SK-N-SH (cell line): ENCODE data around the gene RRN3. TPM values are rescaled to one million over a fixed set of nuclear protein-coding genes. Genes with fewer than 3 reads are reported as not detected.
"Not testable (repeated sequence)": the region's sequence is repeated elsewhere in the genome, so short reads cannot be mapped to it uniquely, and the experiment has no call there.

Experiments used
- CTCF ChIA-PET: fragments of 300-600, 350-600 bp; formaldehyde crosslinking; extraction: SDS; loops from one replicate; lab custom pipeline; 2021; lab: Yijun Ruan, JAX
- POLR2A ChIA-PET: fragments of 350-600 bp; sonication (Branson Sonifier 250); formaldehyde crosslinking; extraction: SDS; loops from one replicate; lab custom pipeline; 2020; ENCODE audit warnings: antibody characterized with exemption, inconsistent platforms; lab: Yijun Ruan, JAX
- DNase-seq: peaks from one replicate; pipeline ENCODE4 v3.0.0; 2012
- H2AFZ ChIP-seq: fragments of 200-600 bp; sonication (generic); 2 replicates; pipeline ENCODE4 v1.8.1; 2016; ENCODE audit warnings: antibody characterized with exemption, mild to moderate bottlenecking, low read depth
- H3F3A ChIP-seq: fragments of 200-600 bp; sonication (generic); replicated peaks from 2 replicates; pipeline ENCODE3; 2016; ENCODE audit warnings: antibody characterized with exemption, mild to moderate bottlenecking; ENCODE audit not compliant: insufficient read depth
- H3K27ac ChIP-seq, 2 experiments: fragments of 200-500 bp in 1 of 2; fragments of 200-600 bp in 1 of 2; sonication (Bioruptor generic) in 1 of 2; sonication (generic), shearing (Covaris generic) in 1 of 2; 2 replicates each; pipeline versions ENCODE4 v1.5.1 to v1.6.1; 2014 to 2016; ENCODE audit warnings: low read depth in 2 of 2, inconsistent platforms in 1 of 2, low read length in 1 of 2, mild to moderate bottlenecking in 1 of 2, mixed read lengths in 1 of 2
- H3K27me3 ChIP-seq: fragments of 200-600 bp; sonication (generic), shearing (Covaris generic); 2 replicates; pipeline ENCODE4 v1.6.1; 2016; ENCODE audit warnings: mixed run types; ENCODE audit not compliant: insufficient read depth
- H3K36me3 ChIP-seq, 2 experiments: fragments of 200-500 bp in 1 of 2; fragments of 200-600 bp in 1 of 2; sonication (Bioruptor generic) in 1 of 2; sonication (generic) in 1 of 2; replicated peaks in 1 of 2; 2 replicates each; pipeline versions ENCODE3 to v1.5.1; 2014 to 2016; ENCODE audit warnings: low read length in 1 of 2, mild to moderate bottlenecking in 1 of 2; ENCODE audit not compliant: insufficient read depth in 2 of 2, control insufficient read depth in 1 of 2
- H3K4me1 ChIP-seq, 2 experiments: fragments of 200-500 bp in 1 of 2; fragments of 200-600 bp in 1 of 2; sonication (Bioruptor generic) in 1 of 2; sonication (generic), shearing (Covaris generic) in 1 of 2; 2 replicates each; pipeline versions ENCODE4 v1.5.1 to v1.6.1; 2014 to 2016; ENCODE audit warnings: low read depth in 1 of 2, low read length in 1 of 2, mixed run types in 1 of 2; ENCODE audit not compliant: insufficient read depth in 2 of 2, control insufficient read depth in 1 of 2
- H3K4me2 ChIP-seq: fragments of 200-600 bp; sonication (generic), shearing (Covaris generic); 2 replicates; pipeline ENCODE4 v1.6.1; 2017; ENCODE audit warnings: mixed run types
- H3K4me3 ChIP-seq, 2 experiments: fragments of 200-500 bp in 1 of 2; fragments of 200-600 bp in 1 of 2; sonication (Bioruptor generic) in 1 of 2; sonication (generic), shearing (Covaris generic) in 1 of 2; 2 replicates each; pipeline versions ENCODE4 v1.5.1 to v1.8.1; 2014 to 2016; ENCODE audit warnings: low read depth in 2 of 2, inconsistent platforms in 1 of 2, low read length in 1 of 2, mild to moderate bottlenecking in 1 of 2, mixed read lengths in 1 of 2, moderate library complexity in 1 of 2
- H3K79me2 ChIP-seq: fragments of 200-600 bp; sonication (generic); 2 replicates; pipeline ENCODE4 v1.8.1; 2017; ENCODE audit warnings: mild to moderate bottlenecking; ENCODE audit not compliant: insufficient read depth
- H3K9ac ChIP-seq: fragments of 200-600 bp; sonication (generic); 2 replicates; pipeline ENCODE4 v1.6.1; 2017; ENCODE audit warnings: mixed run types
- H3K9me2 ChIP-seq: fragments of 200-600 bp; sonication (generic); 2 replicates; pipeline ENCODE4 v1.6.1; 2017; ENCODE audit warnings: mixed run types
- H3K9me3 ChIP-seq: fragments of 200-600 bp; sonication (generic); 2 replicates; pipeline ENCODE4 v1.6.1; 2017; ENCODE audit warnings: mixed run types, mild to moderate bottlenecking, moderate library complexity
- H4K20me1 ChIP-seq: fragments of 200-600 bp; sonication (generic); 2 replicates; pipeline ENCODE4 v1.6.1; 2017; ENCODE audit warnings: mild to moderate bottlenecking, mixed run types; ENCODE audit not compliant: insufficient read depth
- WGBS: methylation state at CpG from one replicate; pipeline ENCODE4 v1.1.6; 2017; ENCODE audit warnings: low lambda C conversion rate; 5-methylcytosine and 5-hydroxymethylcytosine counted together
- polyA plus RNA-seq, 3 experiments: library from polyadenylated mRNA; depleted of rRNA; stranded (reverse); fragments of >200 nt; gene quantifications; 2 replicates each; pipeline ENCODE4 v1.2.3, GENCODE V29; 2012

Gene RRN3
- polyA plus RNA-seq, 1 of the 3 experiments (the other 2 are of a cell fraction) = 21.3 TPM

DNA sequence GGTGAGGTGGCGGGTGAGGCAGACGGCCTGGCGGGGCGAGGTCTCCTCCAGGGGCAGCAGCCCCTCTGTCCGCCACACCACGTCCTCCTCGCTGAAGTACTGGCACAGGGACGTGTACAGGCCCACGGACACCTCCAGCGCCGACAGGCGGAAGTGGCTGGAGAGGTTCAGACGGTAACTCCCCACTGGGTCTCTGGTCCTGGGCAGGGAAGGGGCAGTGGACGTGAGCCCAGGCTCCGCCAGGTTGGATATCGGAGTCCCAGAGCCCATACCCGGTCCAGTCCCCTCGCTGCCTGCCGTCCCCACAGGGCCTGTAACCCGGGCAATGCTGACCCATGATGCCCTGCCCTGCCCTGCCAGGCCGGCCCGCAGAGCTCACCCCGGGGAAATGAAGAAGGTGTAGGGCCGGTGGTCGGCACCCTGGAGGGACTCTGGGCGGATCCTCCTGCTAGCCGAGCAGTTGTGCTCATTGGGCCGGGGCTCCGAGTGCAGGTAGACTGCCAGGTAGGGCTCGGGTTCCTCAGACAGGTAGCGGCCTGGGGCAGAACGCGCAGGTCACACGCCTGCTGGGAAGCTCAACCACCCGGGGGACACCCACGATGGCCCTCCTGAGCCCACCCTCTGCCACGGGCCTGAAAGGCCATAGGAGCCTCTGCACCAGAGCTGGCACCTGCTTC is 36.3 kb upstream of the RRN3 start:
- WGBS = 92% methylated on average over 5 of the region's 37 CpGs
- H3K79me2 ChIP-seq, H3K27me3 ChIP-seq, H2AFZ ChIP-seq, H3K9ac ChIP-seq, POLR2A ChIA-PET, H3K9me2 ChIP-seq, CTCF ChIA-PET, H3K4me3 ChIP-seq, H3F3A ChIP-seq, H3K4me1 ChIP-seq, H4K20me1 ChIP-seq, H3K27ac ChIP-seq, H3K4me2 ChIP-seq, H3K36me3 ChIP-seq, H3K9me3 ChIP-seq, DNase-seq: not testable (repeated sequence)

DNA sequence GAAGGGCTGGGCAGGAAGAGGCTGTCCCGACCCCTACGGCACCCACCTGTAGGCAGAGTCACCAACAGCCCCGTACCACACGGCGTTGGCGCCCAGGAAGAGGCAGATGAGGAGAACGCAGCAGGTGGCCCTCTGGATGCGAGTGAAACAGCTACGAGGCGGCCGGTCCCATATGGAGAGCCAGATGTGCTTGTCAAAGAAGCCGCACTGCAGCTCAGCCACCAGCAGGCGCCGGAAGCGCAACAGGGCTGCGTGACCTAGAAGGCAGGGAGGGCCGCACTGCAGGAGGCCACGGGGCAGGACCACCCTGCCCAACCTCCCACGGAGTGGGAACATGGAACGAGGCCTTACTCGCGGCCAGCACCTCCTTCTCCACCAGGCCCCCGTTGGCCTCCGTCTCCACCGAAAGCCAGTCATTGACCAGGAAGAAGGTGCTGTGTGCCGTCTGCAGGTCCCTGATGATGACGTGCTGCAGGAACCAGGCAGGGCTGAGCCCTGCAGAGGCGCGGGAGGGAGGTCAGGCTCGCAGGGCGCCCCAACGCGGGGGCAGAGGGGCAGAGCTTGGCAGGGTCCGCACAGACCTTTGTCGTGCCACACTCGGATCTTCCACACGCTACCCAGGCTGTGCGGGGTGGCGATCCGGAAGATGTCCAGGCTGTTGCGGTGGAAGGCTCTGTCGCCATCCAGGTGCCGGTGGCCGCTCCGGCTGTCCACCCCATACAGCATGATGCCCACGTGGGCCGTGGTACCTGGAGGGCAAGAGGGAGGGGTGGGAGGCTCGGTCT is 33.8 kb upstream of the RRN3 start:
- H3K9me2 ChIP-seq, POLR2A ChIA-PET, H3K36me3 ChIP-seq, H3F3A ChIP-seq, H3K4me1 ChIP-seq, H3K79me2 ChIP-seq, H3K27ac ChIP-seq, CTCF ChIA-PET, DNase-seq, H3K9me3 ChIP-seq, H4K20me1 ChIP-seq, H3K4me2 ChIP-seq, H3K4me3 ChIP-seq, H2AFZ ChIP-seq, H3K9ac ChIP-seq, H3K27me3 ChIP-seq: not testable (repeated sequence)
- WGBS = 95% methylated on average over 11 of the region's 48 CpGs

DNA sequence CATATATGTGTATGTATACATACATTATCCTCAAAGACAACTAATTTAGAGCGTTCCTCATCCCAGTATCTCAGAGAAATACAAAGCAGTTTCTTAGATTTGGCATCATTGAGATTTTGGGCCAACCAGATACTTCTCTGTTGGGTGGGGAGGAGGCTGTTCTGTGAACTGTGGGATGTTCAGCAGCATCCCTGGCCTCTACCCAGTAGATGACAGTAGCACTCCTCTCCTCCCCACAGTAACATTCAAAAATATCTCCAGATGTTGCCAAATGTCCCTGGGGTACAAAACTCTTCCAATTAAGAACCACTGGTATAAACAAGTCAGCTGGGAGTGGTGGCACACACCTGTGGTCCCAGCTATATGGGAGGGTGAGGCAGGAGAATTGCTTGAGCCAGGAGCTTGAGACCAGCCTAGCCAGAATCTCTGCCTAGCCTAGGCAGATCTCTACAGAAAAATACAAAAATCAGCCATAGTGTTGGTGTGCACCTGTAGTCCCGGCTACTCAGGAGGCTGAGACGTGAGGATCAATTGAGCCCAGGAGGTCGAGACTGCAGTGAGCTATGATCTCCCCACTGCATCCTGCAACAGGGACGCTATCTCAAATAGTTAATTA is 6.4 kb upstream of the RRN3 start:
- H2AFZ ChIP-seq, CTCF ChIA-PET, H3K9me2 ChIP-seq, H3K36me3 ChIP-seq, H3K9ac ChIP-seq, POLR2A ChIA-PET, H3K27ac ChIP-seq, DNase-seq, H3K4me1 ChIP-seq, H3K4me3 ChIP-seq, H3K4me2 ChIP-seq, H3F3A ChIP-seq, H3K9me3 ChIP-seq, H4K20me1 ChIP-seq, H3K79me2 ChIP-seq, H3K27me3 ChIP-seq: not testable (repeated sequence)
- 77% methylated on average over 5 of the region's 5 CpGs for WGBS

DNA sequence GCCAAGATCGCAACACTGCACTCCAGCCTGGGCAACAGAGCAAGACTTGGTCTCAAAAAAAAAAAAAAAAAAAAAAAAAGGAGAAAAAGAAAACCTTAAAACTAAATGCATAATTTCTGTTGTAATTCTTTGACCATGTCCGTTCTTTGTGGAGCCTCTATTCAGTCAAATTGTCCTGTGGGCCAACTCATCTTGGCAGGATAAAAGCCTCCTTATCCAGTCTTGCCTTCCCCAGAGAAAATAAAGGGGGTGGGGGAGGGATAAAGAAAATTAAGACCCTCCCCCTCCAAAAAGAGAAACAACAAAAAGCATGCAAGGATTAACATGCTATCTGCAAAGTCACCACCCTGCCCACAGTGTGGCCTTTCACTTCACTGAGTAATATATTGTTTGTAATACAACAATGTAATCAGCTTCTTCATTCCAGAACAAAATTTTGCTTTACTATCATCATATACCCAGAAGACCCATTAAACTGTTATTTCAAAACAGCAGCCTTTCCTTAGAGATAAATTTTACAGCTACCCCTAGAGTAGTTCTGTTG is 5.4 kb upstream of the RRN3 start:
- H3K4me3 ChIP-seq, DNase-seq, H3K9me3 ChIP-seq, H3K4me1 ChIP-seq, H3F3A ChIP-seq, H2AFZ ChIP-seq, H3K27ac ChIP-seq, CTCF ChIA-PET, H3K27me3 ChIP-seq, H3K9me2 ChIP-seq, H3K79me2 ChIP-seq, H4K20me1 ChIP-seq, POLR2A ChIA-PET, H3K9ac ChIP-seq, H3K36me3 ChIP-seq, H3K4me2 ChIP-seq: not testable (repeated sequence)
- WGBS = 92% methylated on average over 2 of the region's 2 CpGs

DNA sequence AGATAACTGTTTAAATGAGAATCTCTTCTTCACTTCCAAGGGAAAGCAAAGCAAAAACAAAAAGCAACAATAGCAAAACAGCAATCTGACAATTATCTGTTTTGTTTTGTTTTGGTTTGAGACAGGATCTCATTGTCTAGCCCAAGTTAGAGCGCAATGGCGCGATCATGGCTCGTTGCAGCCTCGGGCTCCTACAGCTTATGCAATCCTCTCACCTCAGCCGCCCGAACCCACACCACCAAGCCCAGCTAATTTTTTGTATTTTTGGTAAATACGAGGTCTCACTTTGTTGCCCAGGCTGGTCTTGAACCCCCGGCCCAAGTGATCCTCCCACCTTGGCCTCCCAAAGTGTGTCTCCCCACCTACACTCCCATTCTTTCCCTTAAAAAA is 2.5 kb upstream of the RRN3 start:
- POLR2A ChIA-PET = not testable (repeated sequence)

DNA sequence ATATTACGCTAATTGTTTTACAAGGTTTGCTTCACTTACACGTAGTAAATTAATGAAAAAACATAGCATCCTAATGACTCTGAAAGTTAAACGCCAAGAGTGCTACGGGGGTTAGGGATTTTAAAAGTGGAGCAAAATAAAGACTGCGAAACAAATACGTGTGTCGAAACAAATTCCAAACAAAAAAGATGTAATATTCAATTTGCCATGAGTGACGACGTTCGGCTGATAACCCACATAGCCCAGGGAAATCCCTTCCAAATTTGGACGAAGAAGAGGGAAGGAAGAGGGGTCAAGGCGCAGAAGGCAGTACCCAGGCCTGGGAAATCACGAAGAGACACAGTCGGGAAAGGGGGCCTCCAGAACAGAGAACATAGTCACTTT is 509 bp downstream of the RRN3 start:
- peaks cover 42% of the 10 kb centered on the region for H3K79me2 ChIP-seq
- WGBS = 3% methylated on average over 14 of the region's 14 CpGs
- DNase-seq, H4K20me1 ChIP-seq, CTCF ChIA-PET, H3K9me3 ChIP-seq, H3K9me2 ChIP-seq, H3K4me1 ChIP-seq, H3F3A ChIP-seq, H3K27me3 ChIP-seq: not testable (repeated sequence)
- H3K9ac ChIP-seq = peak overlapping the region; percentile 83
- peak overlapping the region; percentile 80 for H3K4me2 ChIP-seq
- peaks cover 8 to 18% of the 10 kb centered on the region in 2 experiments for H3K36me3 ChIP-seq
- POLR2A ChIA-PET = interaction anchor here (0.8 to 1.7 kb wide), 3 partner anchors 21 to 52 kb away, joined by 3 to 6 read pairs (median 4); partner anchors contain the start of gene NTAN1
- H3K4me3 ChIP-seq = peak overlapping the region; percentile 73 to 77
- 0 out of 2 replicates have a peak overlapping the region, but pooled peaks have one; percentile 76 for H2AFZ ChIP-seq
- peak overlapping the region; percentile 60 to 69; a peak in 3 of 4 replicates for H3K27ac ChIP-seq

More for the DNA sequence above, 2.5 kb upstream of the RRN3 start:
- WGBS = 97% methylated on average over 9 of the region's 9 CpGs
- H3K79me2 ChIP-seq = peaks cover 25% of the 10 kb centered on the region
- not testable (repeated sequence) for H3K36me3 ChIP-seq, H3K27me3 ChIP-seq, H3K9ac ChIP-seq, DNase-seq, H3F3A ChIP-seq, H3K4me2 ChIP-seq, H4K20me1 ChIP-seq, H3K9me3 ChIP-seq, H3K27ac ChIP-seq, H3K9me2 ChIP-seq, H3K4me1 ChIP-seq, H3K4me3 ChIP-seq, H2AFZ ChIP-seq
- CTCF ChIA-PET = interaction anchor here (0.6 kb wide), 1 partner anchor 41 kb away, joined by 3 read pairs; the partner anchor contains the start of gene NTAN1
